HCT116 (cell line): ENCODE results near the gene ZNF423. TPM values are rescaled to one million over a fixed set of nuclear protein-coding genes. Genes with fewer than 3 reads are reported as not detected.

Source experiments
- ATAC-seq: fragments of 200-7000 bp; cut with Tn5 transposase; 2 replicates; pipeline ENCODE4 v1.9.1; 2020; ENCODE audit warnings: mild to moderate bottlenecking, moderate library complexity
- BruUV-seq: library from RNA; stranded (reverse); fragments of 400-500 nt; replicated peaks from 2 replicates; lab custom pipeline; 2021; lab: Mats Ljungman, UMichigan
- CTCF ChIA-PET: fragments of 300-600 bp; sonication (Branson Sonifier 250); formaldehyde crosslinking; loops from one replicate; lab custom pipeline; 2021; ENCODE audit warnings: antibody characterized with exemption; lab: Charles Lee
- POLR2A ChIA-PET: fragments of 300-600, 350-600 bp; sonication (Branson Sonifier 250); formaldehyde crosslinking; loops from one replicate; lab custom pipeline; 2021; ENCODE audit warnings: antibody characterized with exemption; lab: Charles Lee
- RAD21 ChIA-PET, 2 experiments: fragments of 300-600 bp; sonication (Branson Sonifier 250); formaldehyde crosslinking; loops; one replicate each; lab custom pipeline; 2023; ENCODE audit warnings: low total read pairs in 2 of 2; ENCODE audit not compliant: uncharacterized antibody in 2 of 2, unreplicated experiment in 2 of 2, low non-redundant PET in 1 of 2; lab: Charles Lee
- DNase-seq: peaks from one replicate; pipeline ENCODE4 v3.0.0-alpha.2; 2010; ENCODE audit warnings: low read depth, low spot score
- H2AFZ ChIP-seq: fragments of 200-600 bp; shearing (Covaris generic), sonication (generic); 2 replicates; pipeline ENCODE4 v1.6.1; 2017; ENCODE audit warnings: low read depth, mixed run types, mixed read lengths, antibody characterized with exemption, low read length; ENCODE audit not compliant: poor library complexity, severe bottlenecking
- H3K27ac ChIP-seq: 2 replicates; pipeline ENCODE4 v1.5.1; 2012; ENCODE audit warnings: low read depth, low read length
- H3K27me3 ChIP-seq: fragments of 200-600 bp; sonication (generic); 2 replicates; pipeline ENCODE4 v1.6.1; 2016; ENCODE audit warnings: mixed run types, low read length, mixed read lengths; ENCODE audit not compliant: insufficient read depth
- H3K36me3 ChIP-seq, 2 experiments: fragments of 200-500 bp in 1 of 2; fragments of 200-600 bp in 1 of 2; sonication (Bioruptor generic) in 1 of 2; sonication (generic) in 1 of 2; 2 replicates each; pipeline versions ENCODE4 v1.5.1 to v1.6.1; 2014 to 2016; ENCODE audit warnings: low read length in 2 of 2, inconsistent platforms in 1 of 2, mixed read lengths in 1 of 2, mixed run types in 1 of 2; ENCODE audit not compliant: insufficient read depth in 2 of 2, control insufficient read depth in 1 of 2
- H3K4me1 ChIP-seq, 2 experiments: fragments of 200-600 bp in 1 of 2; sonication (generic) in 1 of 2; 2 replicates each; pipeline versions ENCODE4 v1.5.1 to v1.6.1; 2012 to 2017; ENCODE audit warnings: low read length in 2 of 2, inconsistent platforms in 1 of 2, mild to moderate bottlenecking in 1 of 2, mixed read lengths in 1 of 2, mixed run types in 1 of 2, moderate library complexity in 1 of 2; ENCODE audit not compliant: insufficient read depth in 2 of 2, control insufficient read depth in 1 of 2
- H3K4me2 ChIP-seq: fragments of 200-600 bp; sonication (generic); 2 replicates; pipeline ENCODE4 v1.6.1; 2017; ENCODE audit warnings: mixed run types, low read length, mixed read lengths
- H3K4me3 ChIP-seq, 2 experiments: fragments of 200-600 bp in 1 of 2; sonication (generic) in 1 of 2; replicated peaks in 1 of 2; 2 replicates each; pipeline ENCODE4 v1.5.1; 2011 to 2016; ENCODE audit warnings: low read length in 2 of 2, control low read depth in 1 of 2, low read depth in 1 of 2, mild to moderate bottlenecking in 1 of 2, mixed read lengths in 1 of 2, mixed run types in 1 of 2
- H3K79me2 ChIP-seq: fragments of 200-600 bp; sonication (generic); 2 replicates; pipeline ENCODE4 v1.6.1; 2017; ENCODE audit warnings: mild to moderate bottlenecking, mixed run types, low read length, moderate library complexity, mixed read lengths; ENCODE audit not compliant: insufficient read depth
- H3K9ac ChIP-seq: fragments of 200-600 bp; sonication (generic); 2 replicates; pipeline ENCODE4 v1.6.1; 2016; ENCODE audit warnings: low read length, mixed read lengths
- H3K9me2 ChIP-seq: fragments of 200-600 bp; sonication (generic), shearing (Covaris generic); 2 replicates; pipeline ENCODE4 v1.6.1; 2017; ENCODE audit warnings: mixed run types, mild to moderate bottlenecking, moderate library complexity; ENCODE audit not compliant: insufficient read depth
- H3K9me3 ChIP-seq, 2 experiments: fragments of 200-500 bp in 1 of 2; fragments of 200-600 bp in 1 of 2; sonication (Bioruptor generic) in 1 of 2; sonication (generic) in 1 of 2; 2 replicates each; pipeline ENCODE4 v1.6.1; 2014 to 2017; ENCODE audit warnings: low read length in 2 of 2, mixed read lengths in 2 of 2, inconsistent platforms in 1 of 2, low read depth in 1 of 2, mild to moderate bottlenecking in 1 of 2, mixed run types in 1 of 2, moderate library complexity in 1 of 2; ENCODE audit not compliant: control insufficient read depth in 1 of 2, insufficient read depth in 1 of 2
- H4K20me1 ChIP-seq: fragments of 200-600 bp; sonication (generic), shearing (Covaris generic); 2 replicates; pipeline ENCODE4 v1.6.1; 2017; ENCODE audit warnings: mixed run types, mild to moderate bottlenecking, moderate library complexity; ENCODE audit not compliant: insufficient read depth
- CBX3 ChIP-seq: IDR thresholded peaks from 2 replicates; pipeline ENCODE4 v1.6.1; 2012; ENCODE audit warnings: low read depth
- CEBPB ChIP-seq: IDR thresholded peaks from 2 replicates; pipeline ENCODE4 v1.6.1; 2012; ENCODE audit warnings: low read depth
- EZH2 ChIP-seq: fragments of 200-600 bp; sonication (generic); IDR thresholded peaks from 2 replicates; pipeline ENCODE4 v1.6.1; 2017; ENCODE audit warnings: antibody characterized with exemption, mixed run types
- EZH2phosphoT487 ChIP-seq: fragments of 200-600 bp; IDR thresholded peaks from 2 replicates; pipeline ENCODE4 v1.6.1; 2018; ENCODE audit warnings: antibody characterized with exemption, borderline replicate concordance
- FOSL1 ChIP-seq: IDR thresholded peaks from 2 replicates; pipeline ENCODE4 v1.6.1; 2012; ENCODE audit warnings: low read depth
- MAX ChIP-seq: IDR thresholded peaks from 2 replicates; pipeline ENCODE4 v1.6.1; 2012
- POLR2AphosphoS5 ChIP-seq: IDR thresholded peaks from 2 replicates; pipeline ENCODE4 v1.6.1; 2011; ENCODE audit warnings: mild to moderate bottlenecking, low read depth, low read length, moderate library complexity
- SIN3A ChIP-seq: IDR thresholded peaks from 2 replicates; pipeline ENCODE4 v1.6.1; 2012; ENCODE audit warnings: low read depth
- SRF ChIP-seq: IDR thresholded peaks from 2 replicates; pipeline ENCODE4 v1.6.1; 2012; ENCODE audit warnings: low read depth
- TCF7L2 ChIP-seq: IDR thresholded peaks from 2 replicates; pipeline ENCODE4 v1.7.0; 2011; ENCODE audit warnings: borderline replicate concordance, inconsistent platforms; ENCODE audit not compliant: insufficient read depth, insufficient read length; ENCODE audit errors: extremely low read depth
- intact Hi-C: fragments of 100-400 bp; cut with micrococcal nuclease; formaldehyde crosslinking; loops from 2 replicates; pipeline ENCODE4 v1.10.0; 2022
- total RNA-seq: library from RNA; stranded (reverse); gene quantifications from one replicate; pipeline ENCODE4 v1.2.1, GENCODE V29; 2021; ENCODE audit not compliant: unreplicated experiment
- TF ChIP-seq, protein P1 (sequence below): IDR thresholded peaks from 2 replicates; pipeline ENCODE4 v1.6.1; 2011; ENCODE audit warnings: mild to moderate bottlenecking, low read length, moderate library complexity; ENCODE audit not compliant: insufficient replicate concordance; ENCODE audit errors: extremely low read depth

ZNF423 gene
- total RNA-seq, 1 experiment from 2014 or later: 0.22 TPM

- Histone ChIP-seq H3K9ac (no peak overlapping the region), H3K9me2 (no peaks in the 10 kb centered on the region), H3K27me3 (peaks cover 17% of the 10 kb centered on the region; the same call in 1 of the 2 replicates), H3K9me3 (no peaks in the 10 kb centered on the region), H3K4me1 (peaks cover 7% of the 10 kb centered on the region in 2 experiments; a peak in 3 of 4 replicates), H3K4me3 (no peak overlapping the region), H3K27ac (no peak overlapping the region), H2AFZ (no peak overlapping the region), H4K20me1 (no peaks in the 10 kb centered on the region; the same call in 1 of the 2 replicates), H3K36me3 (no peaks in the 10 kb centered on the region), H3K79me2 (no peaks in the 10 kb centered on the region), H3K4me2 (no peak overlapping the region)
- no peak for DNase-seq
- no TSS peak for BruUV-seq
- CTCF ChIA-PET: no interaction called here
- RAD21 ChIA-PET: no interaction called here
- POLR2A ChIA-PET: no interaction called here
- intact Hi-C loops: no loop called here
- no peak for ATAC-seq
- TF ChIP-seq MAX: no peak
- TF ChIP-seq SIN3A: no peak
- no peak for TF ChIP-seq EZH2phosphoT487
- no peak for TF ChIP-seq POLR2AphosphoS5
- no peak for TF ChIP-seq CBX3
- TF ChIP-seq, protein P1, sequence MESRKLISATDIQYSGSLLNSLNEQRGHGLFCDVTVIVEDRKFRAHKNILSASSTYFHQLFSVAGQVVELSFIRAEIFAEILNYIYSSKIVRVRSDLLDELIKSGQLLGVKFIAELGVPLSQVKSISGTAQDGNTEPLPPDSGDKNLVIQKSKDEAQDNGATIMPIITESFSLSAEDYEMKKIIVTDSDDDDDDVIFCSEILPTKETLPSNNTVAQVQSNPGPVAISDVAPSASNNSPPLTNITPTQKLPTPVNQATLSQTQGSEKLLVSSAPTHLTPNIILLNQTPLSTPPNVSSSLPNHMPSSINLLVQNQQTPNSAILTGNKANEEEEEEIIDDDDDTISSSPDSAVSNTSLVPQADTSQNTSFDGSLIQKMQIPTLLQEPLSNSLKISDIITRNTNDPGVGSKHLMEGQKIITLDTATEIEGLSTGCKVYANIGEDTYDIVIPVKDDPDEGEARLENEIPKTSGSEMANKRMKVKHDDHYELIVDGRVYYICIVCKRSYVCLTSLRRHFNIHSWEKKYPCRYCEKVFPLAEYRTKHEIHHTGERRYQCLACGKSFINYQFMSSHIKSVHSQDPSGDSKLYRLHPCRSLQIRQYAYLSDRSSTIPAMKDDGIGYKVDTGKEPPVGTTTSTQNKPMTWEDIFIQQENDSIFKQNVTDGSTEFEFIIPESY: no peak
- no peak for TF ChIP-seq FOSL1
- TF ChIP-seq CEBPB: no peak
- no peak for TF ChIP-seq SRF
- TF ChIP-seq EZH2: no peak
- TF ChIP-seq TCF7L2: no peak
These were observed 108.3 kb downstream of the ZNF423 start for GRCh38 chr16:49747654-49748053.
